ENCODE measurements around the gene PPP2R2B. TPM values are rescaled to one million over a fixed set of nuclear protein-coding genes. Genes with fewer than 3 reads are reported as not detected.

The PPP2R2B gene
- polyA plus RNA-seq, 1 donor (not counting 4 experiments of a cell fraction or from before 2014, with no cell fraction given), result 0.33 TPM

- Histone ChIP-seq H3K9me1 (ENCODE audit: control insufficient read depth, extremely low read depth, insufficient read depth, low read length) (no peaks in the 10 kb centered on the region), H3K27ac (ENCODE audit: control insufficient read depth, insufficient read depth, low read length) (no peak overlapping the region), H3K27me3 (ENCODE audit: control insufficient read depth, extremely low read depth, insufficient read depth, low read length) (no peaks in the 10 kb centered on the region), H4K20me1 (ENCODE audit: control insufficient read depth, extremely low read depth, insufficient read depth, low read length) (no peaks in the 10 kb centered on the region), H3K36me3 (ENCODE audit: control insufficient read depth in 2 of 2, extremely low read depth in 1 of 2, insufficient read depth in 2 of 2, low read length in 2 of 2) (no peaks in the 10 kb centered on the region), H3K9me3 (ENCODE audit: control insufficient read depth, low read depth, low read length) (no peaks in the 10 kb centered on the region), H2AFZ (ENCODE audit: control insufficient read depth, low read length) (no peak overlapping the region), H3K9ac (ENCODE audit: control insufficient read depth, extremely low read depth, insufficient read depth, low read length) (no peak overlapping the region), H3K79me2 (ENCODE audit: control insufficient read depth, insufficient read depth, low read length) (no peaks in the 10 kb centered on the region), H3K4me3 (ENCODE audit: control insufficient read depth in 2 of 3, extremely low read depth in 1 of 3, insufficient read depth in 2 of 3, low read depth in 1 of 3, low read length in 3 of 3) (no peak overlapping the region), H3K4me1 (ENCODE audit: control insufficient read depth, extremely low read depth, insufficient read depth, low read length) (peaks cover 51% of the 10 kb centered on the region), H3K4me2 (ENCODE audit: control insufficient read depth, extremely low read depth, insufficient read depth, low read depth, low read length) (no peak overlapping the region)
- no peak for DNase-seq (ENCODE audit: low read depth, low spot score)
- TF ChIP-seq CTCF (optimal IDR thresholded peaks at IDR 0.05 in 1 of 3, IDR thresholded peaks at IDR 0.05 in 1 of 3, conservative IDR thresholded peaks at IDR 0.05 in 1 of 3; ENCODE audit: extremely low read depth in 1 of 3, insufficient read depth in 2 of 3, low read length in 3 of 3) (peak in 1 of 3 experiments; percentile 9), EZH2 (IDR thresholded peaks at IDR 0.05; ENCODE audit: low read length) (no peak)
- dilution Hi-C loops (cut with MboI; ENCODE audit: extremely low pct_ligation_motif_present, low sequenced_read_pairs), result no loop called here
- no peak for FAIRE-seq
These were observed 172.1 kb downstream of the PPP2R2B start for GRCh38 chr5:146706321-146706972.

GRCh38 chr5:146704949-146705665 lies 173.4 kb downstream of the PPP2R2B start:
- H3K79me2 ChIP-seq (ENCODE audit: control insufficient read depth, insufficient read depth, low read length), result no peaks in the 10 kb centered on the region
- H3K27ac ChIP-seq (ENCODE audit: control insufficient read depth, insufficient read depth, low read length), result peak overlapping the region; percentile 69
- H4K20me1 ChIP-seq (ENCODE audit: control insufficient read depth, extremely low read depth, insufficient read depth, low read length), result no peaks in the 10 kb centered on the region
- no peaks in the 10 kb centered on the region for H3K9me1 ChIP-seq (ENCODE audit: control insufficient read depth, extremely low read depth, insufficient read depth, low read length)
- H3K9ac ChIP-seq (ENCODE audit: control insufficient read depth, extremely low read depth, insufficient read depth, low read length), result no peak overlapping the region
- H3K4me2 ChIP-seq (ENCODE audit: control insufficient read depth, extremely low read depth, insufficient read depth, low read depth, low read length), result no peak overlapping the region
- FAIRE-seq, result peak; percentile 67
- peaks cover 42% of the 10 kb centered on the region for H3K4me1 ChIP-seq (ENCODE audit: control insufficient read depth, extremely low read depth, insufficient read depth, low read length)
- H2AFZ ChIP-seq (ENCODE audit: control insufficient read depth, low read length), result no peak overlapping the region
- H3K9me3 ChIP-seq (ENCODE audit: control insufficient read depth, low read depth, low read length), result no peaks in the 10 kb centered on the region
- no peaks in the 10 kb centered on the region for H3K27me3 ChIP-seq (ENCODE audit: control insufficient read depth, extremely low read depth, insufficient read depth, low read length)
- TF ChIP-seq EZH2 (IDR thresholded peaks at IDR 0.05; ENCODE audit: low read length) (no peak), CTCF (optimal IDR thresholded peaks at IDR 0.05 in 1 of 3, IDR thresholded peaks at IDR 0.05 in 1 of 3, conservative IDR thresholded peaks at IDR 0.05 in 1 of 3; ENCODE audit: extremely low read depth in 1 of 3, insufficient read depth in 2 of 3, low read length in 3 of 3) (no peak)
- DNase-seq (ENCODE audit: low read depth, low spot score), result no peak
- H3K36me3 ChIP-seq (ENCODE audit: control insufficient read depth in 2 of 2, extremely low read depth in 1 of 2, insufficient read depth in 2 of 2, low read length in 2 of 2), result no peaks in the 10 kb centered on the region
- dilution Hi-C loops (cut with MboI; ENCODE audit: extremely low pct_ligation_motif_present, low sequenced_read_pairs), result no loop called here
- no peak overlapping the region for H3K4me3 ChIP-seq (ENCODE audit: control insufficient read depth in 2 of 3, extremely low read depth in 1 of 3, insufficient read depth in 2 of 3, low read depth in 1 of 3, low read length in 3 of 3)
